Measurements from ENCODE around the gene OR2A7. TPM values are rescaled to one million over a fixed set of nuclear protein-coding genes. Genes with fewer than 3 reads are reported as not detected.
"Not testable (repeated sequence)": the region's sequence is repeated elsewhere in the genome, so short reads cannot be mapped to it uniquely, and the experiment has no call there.

Gene OR2A7
- total RNA-seq, 2 donors from 2014 or later = 0.94 to 2.7 TPM

- not testable (repeated sequence) for H3K36me3 ChIP-seq; DNase-seq (ENCODE audit: low spot score); H3K4me3 ChIP-seq; H3K27ac ChIP-seq; H3K9me3 ChIP-seq; H3K27me3 ChIP-seq; H3K4me1 ChIP-seq
Measured at GRCh38 chr7:144280010-144280409, 15.4 kb upstream of the OR2A7 start.

- H3K4me1 ChIP-seq; DNase-seq (ENCODE audit: low spot score); H3K36me3 ChIP-seq; H3K27ac ChIP-seq; H3K9me3 ChIP-seq; H3K4me3 ChIP-seq; H3K27me3 ChIP-seq: not testable (repeated sequence)
Measured at GRCh38 chr7:144275281-144275680, 10.7 kb upstream of the OR2A7 start.

GRCh38 chr7:144269188-144269587, 4.6 kb upstream of the OR2A7 start, which contains the start of gene CTAGE8:
CTAGE8 (minus strand) TSS chr7:144269288; CDS start chr7:144269250, 38 bp downstream.
- not testable (repeated sequence) for DNase-seq (ENCODE audit: low spot score); H3K4me1 ChIP-seq; H3K27ac ChIP-seq

GRCh38 chr7:144262128-144262527, 2.5 kb downstream of the OR2A7 start:
- not testable (repeated sequence) for H3K4me1 ChIP-seq; H3K27ac ChIP-seq; DNase-seq (ENCODE audit: low spot score); H3K27me3 ChIP-seq; H3K4me3 ChIP-seq; H3K9me3 ChIP-seq; H3K36me3 ChIP-seq

More at GRCh38 chr7:144269188-144269587, 4.6 kb upstream of the OR2A7 start, which contains the start of gene CTAGE8:
- not testable (repeated sequence) for H3K36me3 ChIP-seq, H3K27me3 ChIP-seq, H3K9me3 ChIP-seq, H3K4me3 ChIP-seq

- H3K9me3 ChIP-seq; H3K27me3 ChIP-seq; DNase-seq (ENCODE audit: low spot score); H3K36me3 ChIP-seq; H3K27ac ChIP-seq; H3K4me3 ChIP-seq; H3K4me1 ChIP-seq: not testable (repeated sequence)
Measured at GRCh38 chr7:144259067-144259466, 5.5 kb downstream of the OR2A7 start.

GRCh38 chr7:144256112-144256511, 8.5 kb downstream of the OR2A7 start:
- H3K27ac ChIP-seq = no peak overlapping the region
- H3K27me3 ChIP-seq = no peaks in the 10 kb centered on the region
- H3K4me3 ChIP-seq = no peak overlapping the region
- no peak for DNase-seq (ENCODE audit: low spot score)
- no peaks in the 10 kb centered on the region for H3K4me1 ChIP-seq
- H3K36me3 ChIP-seq = no peaks in the 10 kb centered on the region
- TF ChIP-seq CTCF (IDR thresholded peaks at IDR 0.05) = no peak
- no peaks in the 10 kb centered on the region for H3K9me3 ChIP-seq

GRCh38 chr7:144255471-144255897, 9.1 kb downstream of the OR2A7 start:
- DNase-seq (ENCODE audit: low spot score) = no peak
- Histone ChIP-seq H3K36me3 (no peaks in the 10 kb centered on the region), H3K27me3 (no peaks in the 10 kb centered on the region), H3K4me1 (no peaks in the 10 kb centered on the region), H3K27ac (no peak overlapping the region), H3K9me3 (no peaks in the 10 kb centered on the region), H3K4me3 (no peak overlapping the region)
- no peak for TF ChIP-seq CTCF (IDR thresholded peaks at IDR 0.05)

GRCh38 chr7:144252307-144252706, 12.3 kb downstream of the OR2A7 start:
- H3K36me3 ChIP-seq; H3K27me3 ChIP-seq; H3K9me3 ChIP-seq; H3K4me3 ChIP-seq; H3K27ac ChIP-seq; H3K4me1 ChIP-seq; DNase-seq (ENCODE audit: low spot score): not testable (repeated sequence)

- H3K4me3 ChIP-seq; H3K27me3 ChIP-seq; DNase-seq (ENCODE audit: low spot score); H3K9me3 ChIP-seq; H3K27ac ChIP-seq; H3K4me1 ChIP-seq; H3K36me3 ChIP-seq: not testable (repeated sequence)
Measured at GRCh38 chr7:144247674-144248330, 16.8 kb downstream of the OR2A7 start.

GRCh38 chr7:144246967-144247366, 17.6 kb downstream of the OR2A7 start:
- H3K9me3 ChIP-seq; H3K36me3 ChIP-seq; H3K27ac ChIP-seq; H3K4me1 ChIP-seq; H3K27me3 ChIP-seq; H3K4me3 ChIP-seq; DNase-seq (ENCODE audit: low spot score): not testable (repeated sequence)

GRCh38 chr7:144245372-144245771, 19.2 kb downstream of the OR2A7 start:
- not testable (repeated sequence) for H3K9me3 ChIP-seq; H3K4me3 ChIP-seq; H3K27ac ChIP-seq; H3K27me3 ChIP-seq; DNase-seq (ENCODE audit: low spot score); H3K4me1 ChIP-seq; H3K36me3 ChIP-seq

- not testable (repeated sequence) for H3K27ac ChIP-seq; H3K9me3 ChIP-seq; H3K4me3 ChIP-seq; H3K36me3 ChIP-seq; H3K27me3 ChIP-seq; H3K4me1 ChIP-seq; DNase-seq (ENCODE audit: low spot score)
Measured at GRCh38 chr7:144239365-144239764, 25.2 kb downstream of the OR2A7 start, which contains the start of gene OR2A42. OR2A42 (minus strand) TSS chr7:144239605; CDS start chr7:144232843, 6,762 bp downstream.

GRCh38 chr7:144238530-144239082, 26.0 kb downstream of the OR2A7 start:
- not testable (repeated sequence) for H3K4me1 ChIP-seq; H3K27me3 ChIP-seq; H3K9me3 ChIP-seq; H3K27ac ChIP-seq; H3K36me3 ChIP-seq; H3K4me3 ChIP-seq; DNase-seq (ENCODE audit: low spot score)

Measured in right atrium auricular region (tissue), 2 donors.